Measurements from ENCODE around the gene FASTK. TPM values are rescaled to one million over a fixed set of nuclear protein-coding genes. Genes with fewer than 3 reads are reported as not detected.

FASTK gene
- total and polyA plus RNA-seq, 2 donors (not counting 3 experiments of a cell fraction or from before 2014, with no cell fraction given) = 73.3 to 113 TPM

DNA sequence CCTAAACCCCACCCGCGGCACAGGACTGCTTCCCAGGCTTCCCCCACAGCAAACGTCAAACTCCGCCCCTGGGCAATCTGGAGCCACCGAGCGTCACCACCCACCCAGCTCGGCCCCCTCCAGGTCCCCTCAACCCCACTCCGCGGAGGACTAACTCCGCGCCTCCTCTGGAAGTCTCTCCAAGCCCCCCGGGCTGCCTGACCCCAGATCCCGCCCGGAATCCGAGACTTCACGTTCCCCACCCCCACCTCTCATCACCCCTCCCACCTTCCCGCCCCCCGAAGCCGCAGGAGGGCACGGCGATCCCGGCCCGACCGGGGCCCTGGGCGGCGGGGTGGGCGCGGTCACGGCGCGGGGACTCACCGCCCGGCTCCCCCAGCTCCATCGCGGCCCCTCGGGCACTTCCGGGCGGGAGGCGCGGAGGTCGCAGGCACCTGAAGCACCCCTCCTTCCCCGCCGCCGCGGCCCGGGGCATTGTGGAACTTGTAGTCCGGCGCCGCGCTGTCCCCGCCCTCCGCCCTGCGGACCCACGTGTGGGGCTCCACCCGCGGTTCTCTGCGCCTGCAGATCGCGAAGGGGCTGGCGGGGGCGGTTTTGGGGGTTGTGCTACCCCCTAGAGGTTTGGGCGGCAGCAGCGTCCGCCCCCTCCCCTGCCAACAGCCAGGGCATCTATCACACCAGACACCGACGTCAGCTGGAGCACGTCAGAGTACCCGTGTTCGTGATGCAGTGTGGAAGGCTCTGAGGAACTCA, 2.6 kb upstream of the FASTK start, which contains the start of gene TMUB1:
TMUB1 (minus strand) TSS at position 423 of the 753 bp plus-strand sequence. CDS start 930 bp downstream, outside the sequence.
- BruUV-seq (replicated peaks) = no TSS peak

DNA sequence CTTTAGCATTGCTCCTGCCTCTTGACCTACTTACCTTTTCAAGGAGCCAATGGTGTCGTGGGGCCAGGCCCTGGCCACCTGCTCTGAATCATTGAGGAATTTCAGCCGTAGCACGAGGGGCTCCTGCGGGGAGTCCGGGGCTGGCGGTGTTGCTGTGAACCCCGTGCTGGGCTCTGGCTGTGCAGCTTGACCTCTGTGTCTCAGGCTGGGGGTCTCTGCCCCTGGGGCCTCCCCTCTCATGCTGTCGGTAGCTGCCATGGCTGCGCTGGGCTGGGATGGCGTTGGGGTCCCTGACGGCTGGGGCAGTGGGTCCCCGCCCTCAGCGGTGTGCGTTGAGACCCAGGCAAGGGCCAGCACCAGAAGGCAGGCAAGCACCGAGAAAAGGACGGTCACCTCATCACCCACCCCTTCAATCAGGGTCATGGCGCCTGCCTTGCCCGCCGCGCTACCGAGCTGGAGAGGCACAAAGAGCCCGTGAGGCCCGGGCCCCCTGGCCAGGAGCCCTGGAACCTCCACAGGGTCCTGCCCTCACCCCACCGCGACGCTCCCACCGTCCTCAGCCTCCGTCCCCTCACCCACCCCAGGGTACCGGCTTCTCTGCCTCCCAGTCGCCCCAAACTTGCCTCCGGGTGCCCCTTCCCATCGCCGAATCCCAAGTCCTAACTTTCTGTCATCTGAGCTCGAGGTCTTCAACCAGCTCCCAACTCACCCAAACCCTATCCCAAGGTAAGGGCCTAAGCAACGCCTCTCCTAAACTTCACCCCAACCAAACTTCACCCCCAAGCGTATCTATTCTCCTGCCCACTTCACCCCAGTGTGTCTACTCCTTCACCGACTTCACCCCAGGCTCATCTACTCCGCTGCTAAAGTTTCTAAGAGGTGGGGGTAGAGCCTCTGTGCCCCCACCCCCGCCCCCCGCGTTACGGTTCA, 1.8 kb upstream of the FASTK start:
- no peak for FAIRE-seq
- POLR2A ChIA-PET = interaction anchor here (0.6 kb wide), 1 partner anchor 51 kb away, joined by 4 read pairs; no protein-coding TSS in a partner anchor
- TF ChIP-seq EZH2 (IDR thresholded peaks at IDR 0.05; ENCODE audit: borderline replicate concordance, low read depth, low read length, severe bottlenecking) = no peak
- TF ChIP-seq, protein P1, sequence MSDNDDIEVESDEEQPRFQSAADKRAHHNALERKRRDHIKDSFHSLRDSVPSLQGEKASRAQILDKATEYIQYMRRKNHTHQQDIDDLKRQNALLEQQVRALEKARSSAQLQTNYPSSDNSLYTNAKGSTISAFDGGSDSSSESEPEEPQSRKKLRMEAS (IDR thresholded peaks at IDR 0.05; ENCODE audit: insufficient read depth, insufficient read length) = no peak
- TF ChIP-seq POLR2AphosphoS5 (IDR thresholded peaks at IDR 0.05; ENCODE audit: insufficient read depth, low read depth, low read length) = no peak
- TF ChIP-seq, protein P2, sequence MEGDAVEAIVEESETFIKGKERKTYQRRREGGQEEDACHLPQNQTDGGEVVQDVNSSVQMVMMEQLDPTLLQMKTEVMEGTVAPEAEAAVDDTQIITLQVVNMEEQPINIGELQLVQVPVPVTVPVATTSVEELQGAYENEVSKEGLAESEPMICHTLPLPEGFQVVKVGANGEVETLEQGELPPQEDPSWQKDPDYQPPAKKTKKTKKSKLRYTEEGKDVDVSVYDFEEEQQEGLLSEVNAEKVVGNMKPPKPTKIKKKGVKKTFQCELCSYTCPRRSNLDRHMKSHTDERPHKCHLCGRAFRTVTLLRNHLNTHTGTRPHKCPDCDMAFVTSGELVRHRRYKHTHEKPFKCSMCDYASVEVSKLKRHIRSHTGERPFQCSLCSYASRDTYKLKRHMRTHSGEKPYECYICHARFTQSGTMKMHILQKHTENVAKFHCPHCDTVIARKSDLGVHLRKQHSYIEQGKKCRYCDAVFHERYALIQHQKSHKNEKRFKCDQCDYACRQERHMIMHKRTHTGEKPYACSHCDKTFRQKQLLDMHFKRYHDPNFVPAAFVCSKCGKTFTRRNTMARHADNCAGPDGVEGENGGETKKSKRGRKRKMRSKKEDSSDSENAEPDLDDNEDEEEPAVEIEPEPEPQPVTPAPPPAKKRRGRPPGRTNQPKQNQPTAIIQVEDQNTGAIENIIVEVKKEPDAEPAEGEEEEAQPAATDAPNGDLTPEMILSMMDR (IDR thresholded peaks at IDR 0.05; ENCODE audit: extremely low read depth in 1 of 2, insufficient read depth in 1 of 2, low read depth in 1 of 2, low read length in 2 of 2) = no peak
- no peak for TF ChIP-seq MYC (IDR thresholded peaks at IDR 0.05; ENCODE audit: low read depth, low read length)
- no peak for TF ChIP-seq JUN (IDR thresholded peaks at IDR 0.05; ENCODE audit: borderline replicate concordance, insufficient read depth, insufficient read length, low read depth)
- no peak for TF ChIP-seq POLR2A (IDR thresholded peaks at IDR 0.05; ENCODE audit: low read depth, low read length)
- no peak for TF ChIP-seq FOS (IDR thresholded peaks at IDR 0.05; ENCODE audit: borderline replicate concordance, insufficient read depth, low read length)
- TF ChIP-seq GATA2 (IDR thresholded peaks at IDR 0.05; ENCODE audit: insufficient read depth, insufficient read length, low read depth, low read length) = no peak
- H3K4me3 ChIP-seq (replicated peaks in 1 of 3; ENCODE audit: insufficient read depth in 1 of 3, low read depth in 1 of 3, low read length in 3 of 3) = peak overlapping the region; percentile 48 to 76 (median 62)
- dilution Hi-C loops (cut with MboI; ENCODE audit: extremely low pct_ligation_motif_present, low sequenced_read_pairs) = no loop called here
- H3K9me1 ChIP-seq (replicated peaks; ENCODE audit: control insufficient read depth, extremely low read depth, insufficient read depth, low read length) = no peaks in the 10 kb centered on the region
- no peaks in the 10 kb centered on the region for H3K36me3 ChIP-seq (ENCODE audit: control insufficient read depth in 2 of 2, extremely low read depth in 1 of 2, insufficient read depth in 2 of 2, low read length in 2 of 2)
- CTCF ChIA-PET = interaction anchor here (0.6 to 1.0 kb wide), 2 partner anchors 41 to 272 kb away, joined by 3 read pairs; no protein-coding TSS in a partner anchor
- H3K4me1 ChIP-seq (ENCODE audit: control insufficient read depth, extremely low read depth, insufficient read depth, low read length) = peaks cover 42% of the 10 kb centered on the region
- intact Hi-C loops (cut with micrococcal nuclease) = no loop called here
- H3K9me3 ChIP-seq (replicated peaks; ENCODE audit: control insufficient read depth, insufficient read depth, low read length) = no peaks in the 10 kb centered on the region
- H3K4me2 ChIP-seq (ENCODE audit: insufficient read depth, low read length) = peak overlapping the region; percentile 71
- BruUV-seq (replicated peaks) = no TSS peak
- peaks cover 35% of the 10 kb centered on the region for H3K79me2 ChIP-seq (ENCODE audit: control insufficient read depth, insufficient read depth, low read length)
- DNase-seq (ENCODE audit: low read depth, low spot score) = no peak
- peak overlapping the region; percentile 85 for H2AFZ ChIP-seq (ENCODE audit: low read depth, low read length)
- H3K27ac ChIP-seq (ENCODE audit: insufficient read depth, low read depth, low read length) = peak overlapping the region; percentile 45
- H3K27me3 ChIP-seq (ENCODE audit: control insufficient read depth in 2 of 2, insufficient read depth in 2 of 2, low read length in 2 of 2) = no peaks in the 10 kb centered on the region
- peak overlapping the region; percentile 35 for H3K9ac ChIP-seq (replicated peaks; ENCODE audit: extremely low read depth, insufficient read depth, low read length)
- H4K20me1 ChIP-seq (replicated peaks; ENCODE audit: control insufficient read depth, extremely low read depth, insufficient read depth, low read length) = no peaks in the 10 kb centered on the region

More for the DNA sequence above, 2.6 kb upstream of the FASTK start, which contains the start of gene TMUB1:
- H4K20me1 ChIP-seq (replicated peaks; ENCODE audit: control insufficient read depth, extremely low read depth, insufficient read depth, low read length) = no peaks in the 10 kb centered on the region
- H3K4me2 ChIP-seq (ENCODE audit: insufficient read depth, low read length) = peak within 1 kb of the TSS; percentile 71
- dilution Hi-C loops (cut with MboI; ENCODE audit: extremely low pct_ligation_motif_present, low sequenced_read_pairs) (no loop called here), intact Hi-C loops (cut with micrococcal nuclease) (no loop called here)
- peak within 1 kb of the TSS; percentile 35 for H3K9ac ChIP-seq (replicated peaks; ENCODE audit: extremely low read depth, insufficient read depth, low read length)
- peaks cover 48% of the 10 kb centered on the region for H3K4me1 ChIP-seq (ENCODE audit: control insufficient read depth, extremely low read depth, insufficient read depth, low read length)
- H3K79me2 ChIP-seq (ENCODE audit: control insufficient read depth, insufficient read depth, low read length) = peaks cover 43% of the 10 kb centered on the region
- no peaks in the 10 kb centered on the region for H3K9me3 ChIP-seq (replicated peaks; ENCODE audit: control insufficient read depth, insufficient read depth, low read length)
- peak within 1 kb of the TSS; percentile 85 for H2AFZ ChIP-seq (ENCODE audit: low read depth, low read length)
- FAIRE-seq (peak; percentile 42), DNase-seq (ENCODE audit: low read depth, low spot score) (peak; percentile 63)
- no peaks in the 10 kb centered on the region for H3K36me3 ChIP-seq (ENCODE audit: control insufficient read depth in 2 of 2, extremely low read depth in 1 of 2, insufficient read depth in 2 of 2, low read length in 2 of 2)
- peak within 1 kb of the TSS; percentile 48 to 76 (median 62) for H3K4me3 ChIP-seq (replicated peaks in 1 of 3; ENCODE audit: insufficient read depth in 1 of 3, low read depth in 1 of 3, low read length in 3 of 3)
- TF ChIP-seq JUN (IDR thresholded peaks at IDR 0.05; ENCODE audit: borderline replicate concordance, insufficient read depth, insufficient read length, low read depth) = no peak
- TF ChIP-seq POLR2A (IDR thresholded peaks at IDR 0.05; ENCODE audit: low read depth, low read length) = peak; percentile 27
- TF ChIP-seq POLR2AphosphoS5 (IDR thresholded peaks at IDR 0.05; ENCODE audit: insufficient read depth, low read depth, low read length) = peak; percentile 45
- H3K27ac ChIP-seq (ENCODE audit: insufficient read depth, low read depth, low read length) = peak within 1 kb of the TSS; percentile 45
- ChIA-PET POLR2A (interaction anchor here (0.6 kb wide), 1 partner anchor 52 kb away, joined by 4 read pairs; no protein-coding TSS in a partner anchor), CTCF (interaction anchor here (0.6 to 1.0 kb wide), 2 partner anchors 40 to 271 kb away, joined by 3 read pairs; no protein-coding TSS in a partner anchor)
- H3K27me3 ChIP-seq (ENCODE audit: control insufficient read depth in 2 of 2, insufficient read depth in 2 of 2, low read length in 2 of 2) = no peaks in the 10 kb centered on the region
- no peaks in the 10 kb centered on the region for H3K9me1 ChIP-seq (replicated peaks; ENCODE audit: control insufficient read depth, extremely low read depth, insufficient read depth, low read length)
